ENCODE measurements around the gene FYCO1.

DNA sequence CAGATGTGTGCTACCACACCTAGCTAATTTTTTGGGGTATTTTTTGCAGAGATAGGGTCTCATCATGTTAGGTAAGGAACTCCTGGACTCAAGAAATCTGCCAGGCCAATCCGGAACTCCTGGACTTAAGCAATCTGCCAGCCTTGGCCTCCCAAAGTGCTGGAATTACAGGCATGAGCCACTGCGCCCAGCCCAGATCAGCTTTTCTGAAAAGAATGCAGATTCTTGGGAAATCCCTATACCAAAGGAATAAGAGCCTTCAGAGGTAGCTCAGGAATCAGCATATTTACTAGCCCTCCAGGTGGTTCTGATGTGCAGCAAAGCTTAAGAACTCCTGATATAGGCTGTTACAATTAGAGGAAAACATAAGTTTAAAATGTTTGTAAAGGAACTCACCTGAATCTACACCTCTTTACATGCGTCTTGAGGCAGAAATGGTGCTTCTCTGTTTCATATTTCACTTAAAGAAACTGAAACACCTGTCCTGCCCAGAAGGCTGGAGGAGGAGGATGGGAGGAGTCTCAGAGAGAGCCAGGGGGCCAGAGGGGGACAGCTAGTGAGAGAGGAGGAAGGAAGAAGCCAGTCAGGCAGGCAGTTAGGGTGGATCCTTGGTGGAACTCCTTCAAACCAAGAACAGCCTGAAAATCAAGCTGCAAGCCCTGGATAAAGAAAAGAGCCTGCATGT, 31.5 kb upstream of the FYCO1 start, which contains the start of gene XCR1:
- TF ChIP-seq, protein P1, sequence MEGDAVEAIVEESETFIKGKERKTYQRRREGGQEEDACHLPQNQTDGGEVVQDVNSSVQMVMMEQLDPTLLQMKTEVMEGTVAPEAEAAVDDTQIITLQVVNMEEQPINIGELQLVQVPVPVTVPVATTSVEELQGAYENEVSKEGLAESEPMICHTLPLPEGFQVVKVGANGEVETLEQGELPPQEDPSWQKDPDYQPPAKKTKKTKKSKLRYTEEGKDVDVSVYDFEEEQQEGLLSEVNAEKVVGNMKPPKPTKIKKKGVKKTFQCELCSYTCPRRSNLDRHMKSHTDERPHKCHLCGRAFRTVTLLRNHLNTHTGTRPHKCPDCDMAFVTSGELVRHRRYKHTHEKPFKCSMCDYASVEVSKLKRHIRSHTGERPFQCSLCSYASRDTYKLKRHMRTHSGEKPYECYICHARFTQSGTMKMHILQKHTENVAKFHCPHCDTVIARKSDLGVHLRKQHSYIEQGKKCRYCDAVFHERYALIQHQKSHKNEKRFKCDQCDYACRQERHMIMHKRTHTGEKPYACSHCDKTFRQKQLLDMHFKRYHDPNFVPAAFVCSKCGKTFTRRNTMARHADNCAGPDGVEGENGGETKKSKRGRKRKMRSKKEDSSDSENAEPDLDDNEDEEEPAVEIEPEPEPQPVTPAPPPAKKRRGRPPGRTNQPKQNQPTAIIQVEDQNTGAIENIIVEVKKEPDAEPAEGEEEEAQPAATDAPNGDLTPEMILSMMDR (conservative IDR thresholded peaks at IDR 0.05 in 1 of 2, IDR thresholded peaks at IDR 0.05 in 1 of 2; ENCODE audit: extremely low read depth in 1 of 2, insufficient read depth in 1 of 2, low read depth in 1 of 2, low read length in 2 of 2), result no peak
- TF ChIP-seq EZH2 (IDR thresholded peaks at IDR 0.05; ENCODE audit: borderline replicate concordance, low read length), result no peak
